Left renal pelvis (tissue), 4 donors: ENCODE results near the gene SMC3. TPM values are rescaled to one million over a fixed set of nuclear protein-coding genes. Genes with fewer than 3 reads are reported as not detected.
"Not testable (repeated sequence)": the region's sequence is repeated elsewhere in the genome, so short reads cannot be mapped to it uniquely, and the experiment has no call there.

Experiments
- DNase-seq, 4 donors: peaks; one replicate each; pipeline ENCODE4 v3.0.0-alpha.2; 2013; ENCODE audit warnings: low read depth in 4 of 4, low spot score in 3 of 4
- polyA plus RNA-seq, 4 donors: library from polyadenylated mRNA; unstranded; fragments of 120-200 nt; gene quantifications; one replicate each; pipeline ENCODE4 v1.2.1, GENCODE V29; 2013; ENCODE audit not compliant: insufficient read length in 4 of 4

The SMC3 gene
- polyA plus RNA-seq, 4 donors = 78.5 to 112 (median 91.6) TPM

- no peak for DNase-seq
Observed at GRCh38 chr10:110574420-110574819, 6.9 kb downstream of the SMC3 start.

- no peak for DNase-seq
Observed at GRCh38 chr10:110576220-110576619, 8.7 kb downstream of the SMC3 start.

DNA sequence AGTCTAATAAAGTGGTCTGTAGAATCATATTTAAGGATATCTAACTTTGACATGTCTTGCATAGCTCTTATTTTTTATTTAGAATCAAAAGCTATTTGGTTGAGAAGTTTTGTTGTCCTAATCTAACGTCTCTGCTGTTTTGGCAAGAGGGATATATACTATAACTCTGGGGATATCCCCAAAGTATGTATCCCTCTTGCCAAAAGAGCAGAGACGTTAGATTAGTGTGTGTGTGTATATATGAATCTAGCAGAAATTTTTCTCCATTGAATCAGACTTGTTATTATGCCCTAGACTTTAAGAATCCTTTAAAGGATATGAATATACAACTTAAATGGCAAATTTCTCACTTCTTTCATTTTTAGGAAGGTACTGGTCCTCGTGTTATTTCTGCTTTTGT, 9.6 kb downstream of the SMC3 start:
- DNase-seq = no peak

- no peak for DNase-seq
Observed at GRCh38 chr10:110584006-110584405, 16.5 kb downstream of the SMC3 start.

DNA sequence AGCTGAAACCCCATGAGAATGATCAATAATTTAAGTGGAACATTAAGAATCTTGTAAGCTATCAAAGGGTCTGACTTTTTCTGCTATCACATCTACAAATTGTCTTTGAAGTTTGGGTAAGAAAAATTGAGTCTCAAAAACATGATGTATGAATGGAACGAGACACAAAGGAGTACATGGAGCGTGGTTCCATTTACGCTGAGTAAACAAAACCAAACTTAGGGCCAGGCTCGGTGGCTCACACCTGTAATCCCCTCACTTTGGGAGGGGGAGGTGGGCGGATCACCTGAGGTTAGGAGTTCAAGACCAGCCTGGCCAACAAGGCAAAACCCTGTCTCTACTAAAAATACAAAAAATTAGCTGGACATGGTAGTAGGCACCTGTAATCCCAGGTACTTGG, 24.3 kb downstream of the SMC3 start:
- no peak for DNase-seq

DNA sequence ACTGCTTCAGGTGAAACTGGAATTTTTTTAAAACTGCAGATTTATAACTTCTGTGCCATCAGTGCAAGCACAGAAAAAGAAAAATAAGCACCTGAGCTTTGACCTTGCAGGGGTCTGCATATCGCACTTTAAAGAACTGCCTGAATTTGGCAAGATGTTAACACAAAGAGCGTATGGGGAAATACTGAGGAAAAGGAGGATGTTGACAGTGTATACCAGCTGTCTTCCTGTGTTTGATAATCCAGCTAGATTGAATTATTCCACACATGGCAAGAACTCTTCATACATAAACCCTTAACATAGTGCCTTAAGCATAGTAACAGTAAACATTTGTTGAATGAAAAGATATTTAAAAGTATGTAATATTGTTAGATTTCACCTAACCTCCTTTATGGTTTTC, 30.0 kb downstream of the SMC3 start:
- no peak for DNase-seq

GRCh38 chr10:110600487-110601101, 33.1 kb downstream of the SMC3 start:
- no peak for DNase-seq

- no peak for DNase-seq
Observed at GRCh38 chr10:110601581-110601980, 34.1 kb downstream of the SMC3 start.

DNA sequence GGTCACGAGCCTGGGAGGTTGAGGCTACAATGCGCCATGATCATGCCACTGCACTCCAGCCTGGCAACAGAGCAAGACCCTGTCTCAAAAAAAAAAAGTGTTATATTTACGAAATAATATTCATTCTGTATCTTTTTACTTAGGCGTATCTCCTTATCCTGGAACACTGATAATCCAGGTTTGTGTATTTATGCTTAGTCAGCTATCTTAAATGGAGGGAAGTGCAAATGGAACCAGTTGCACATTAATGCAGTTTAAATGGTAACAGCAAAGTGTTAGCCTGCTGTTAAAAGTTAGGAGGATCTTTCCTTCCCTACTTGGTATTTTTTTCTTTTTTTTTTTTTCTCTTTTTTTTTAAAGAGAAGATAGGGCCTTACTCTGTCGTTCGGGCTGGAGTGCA, 40.6 kb downstream of the SMC3 start:
- no peak for DNase-seq

DNA sequence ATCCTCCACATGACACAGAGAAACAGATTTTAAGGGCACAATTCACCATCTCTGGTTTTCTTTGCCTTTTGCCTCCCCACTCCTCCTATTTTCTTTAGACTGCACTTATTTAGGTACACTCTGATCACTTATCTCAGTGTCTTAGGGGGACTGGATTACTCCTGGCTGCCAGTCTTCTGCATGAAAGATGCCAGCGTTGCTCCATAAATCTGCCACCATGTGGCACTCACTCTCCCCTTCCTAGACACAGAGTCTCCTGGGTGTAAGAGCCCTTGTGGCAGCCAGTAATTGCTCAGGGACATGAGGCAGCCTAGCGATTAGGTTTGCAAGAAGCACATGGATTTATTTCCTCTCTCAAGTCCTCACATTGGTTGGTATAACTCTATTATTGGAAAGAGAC, 42.1 kb downstream of the SMC3 start:
- DNase-seq = no peak

- peak in 2 of 4 donors; percentile 43 to 51 for DNase-seq
Observed at GRCh38 chr10:110610308-110610774, 42.8 kb downstream of the SMC3 start.

GRCh38 chr10:110610781-110611180, 43.3 kb downstream of the SMC3 start:
- DNase-seq = not testable (repeated sequence)

DNA sequence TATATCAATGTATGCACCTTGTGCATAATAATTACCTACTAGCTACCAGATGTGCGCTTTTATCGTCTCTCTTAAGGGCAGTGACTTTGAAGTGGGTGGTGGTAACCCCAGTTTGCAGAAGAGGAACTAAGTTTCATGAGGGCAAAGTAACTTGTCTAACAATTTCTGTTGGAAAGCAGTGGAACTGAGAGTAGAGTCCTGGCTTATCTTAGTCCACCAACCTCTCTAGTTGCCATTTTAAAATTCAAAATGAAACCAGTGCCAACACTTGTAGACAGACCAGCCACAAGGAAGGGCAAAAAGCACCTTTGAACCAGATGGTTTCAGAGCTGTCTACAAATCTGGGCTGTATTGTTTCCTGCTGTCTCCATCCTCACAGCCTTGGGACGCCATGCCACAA, 44.6 kb downstream of the SMC3 start:
- no peak for DNase-seq

DNA sequence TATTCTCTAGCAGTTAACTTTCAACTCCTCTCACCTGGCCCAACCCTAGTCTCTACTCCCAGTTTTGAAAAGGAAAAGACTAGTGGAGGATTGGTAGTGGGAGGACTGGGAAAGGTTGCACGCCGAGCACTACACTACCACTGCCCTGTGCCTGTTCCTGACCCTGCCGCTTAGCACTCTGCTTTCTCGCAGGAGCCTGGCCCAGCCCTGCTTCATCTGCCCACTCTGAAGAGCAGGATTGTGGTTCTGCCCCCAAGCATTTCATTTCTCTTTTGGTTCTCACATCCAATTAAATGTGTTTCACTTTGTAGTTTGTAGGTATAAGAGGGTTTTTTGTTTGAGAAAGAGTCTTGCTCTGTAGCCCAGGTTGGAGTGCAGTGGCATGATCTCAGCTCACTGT, 45.1 kb downstream of the SMC3 start:
- DNase-seq = no peak

DNA sequence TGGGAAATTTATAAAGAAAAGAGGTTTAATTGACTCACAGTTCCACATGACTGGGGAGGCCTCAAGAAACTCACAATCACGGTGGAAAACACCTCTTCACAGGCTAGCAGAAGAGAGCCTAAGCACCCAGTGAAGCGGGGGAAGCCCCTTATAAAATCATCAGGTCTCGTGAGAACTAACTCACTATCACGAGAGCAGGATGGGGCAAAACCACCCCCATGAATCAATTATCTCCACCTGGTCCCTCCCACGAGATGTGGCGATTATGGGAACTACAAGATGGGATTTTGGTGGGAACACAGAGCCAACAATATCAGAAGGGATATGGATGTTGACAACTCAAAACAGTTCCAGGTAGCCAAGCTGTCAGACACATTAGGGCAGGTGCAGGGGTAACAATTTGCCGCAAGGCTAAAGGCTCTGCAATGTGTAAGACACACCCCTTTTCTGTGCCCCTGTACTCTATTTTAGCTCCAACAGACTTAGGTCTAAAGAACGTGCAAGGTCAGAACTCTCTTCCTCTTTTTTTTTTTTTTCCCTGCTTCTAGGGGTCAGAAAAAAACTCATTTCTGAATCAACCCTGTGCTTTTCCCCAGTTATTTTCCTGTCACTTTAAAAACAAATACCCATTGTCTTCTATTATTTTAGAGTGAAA, 46.0 kb downstream of the SMC3 start:
- no peak for DNase-seq

- no peak for DNase-seq
Observed at GRCh38 chr10:110613996-110614495, 46.6 kb downstream of the SMC3 start.

DNA sequence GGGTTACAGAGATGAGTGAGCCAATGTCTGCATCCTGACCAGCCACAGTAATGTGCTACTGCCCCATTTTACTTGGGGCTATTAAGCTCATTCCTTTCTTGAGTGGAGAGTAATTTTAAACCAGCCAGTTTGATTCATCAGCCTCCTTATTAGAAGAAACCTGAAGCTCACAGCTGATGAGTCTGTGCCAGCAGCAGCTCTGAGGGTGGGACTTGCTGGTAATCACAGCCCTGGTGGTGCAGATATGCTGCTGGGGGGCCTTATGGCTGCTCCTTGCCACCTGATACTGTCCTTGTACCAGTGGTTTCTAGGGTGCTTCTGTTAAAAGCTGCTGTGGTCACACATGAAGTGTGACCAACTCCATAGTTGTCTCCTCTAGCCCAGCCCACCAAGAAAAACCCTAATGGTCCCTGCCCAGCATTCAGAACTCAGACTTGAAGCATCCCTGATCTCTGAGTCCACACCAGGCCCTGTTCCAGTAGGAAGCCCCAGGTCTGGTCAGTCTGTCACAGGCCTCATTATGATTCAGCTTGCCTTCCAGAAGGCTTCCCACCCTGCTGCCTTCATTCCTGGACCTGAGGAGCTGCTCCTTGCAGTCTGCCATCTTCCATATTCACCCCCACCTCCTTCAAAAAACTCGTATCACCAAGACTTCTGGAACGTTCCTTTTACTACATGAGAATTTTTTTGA, 47.7 kb downstream of the SMC3 start:
- DNase-seq = no peak

DNA sequence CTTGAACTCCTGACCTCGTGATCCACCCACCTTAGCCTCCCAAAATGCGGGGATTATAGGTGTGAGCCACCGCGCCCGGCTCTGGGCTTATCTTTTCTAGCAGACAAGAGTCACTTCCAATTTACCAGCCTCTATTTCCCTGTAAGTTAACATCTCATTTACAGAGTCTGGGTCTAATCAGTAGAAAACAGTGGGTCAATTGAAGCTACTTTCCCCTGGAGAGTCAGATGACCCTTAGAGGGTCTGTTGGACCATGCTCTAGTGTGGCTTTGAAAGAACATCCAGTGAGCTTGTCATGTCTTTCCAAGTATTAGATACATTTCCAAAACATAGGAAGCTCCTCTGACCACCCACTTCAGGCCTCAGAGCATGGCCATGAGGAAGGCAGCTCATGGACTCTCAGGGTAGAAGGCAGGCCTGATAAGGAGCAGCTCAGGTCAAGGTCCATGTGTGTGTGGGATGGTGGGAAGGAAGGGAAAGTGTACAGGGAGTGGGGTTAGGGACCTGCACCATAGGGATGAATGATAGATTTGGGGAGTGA, 49.1 kb downstream of the SMC3 start:
- no peak for DNase-seq

- DNase-seq = no peak
Observed at GRCh38 chr10:110617425-110618229, 50.1 kb downstream of the SMC3 start.

GRCh38 chr10:110618230-110618610, 50.7 kb downstream of the SMC3 start:
- DNase-seq = no peak
